Middle frontal gyrus (tissue), 1 donor: Measurements from ENCODE around the gene RIMS1.
A peak's percentile ranks its signal among the peaks of the same experiment; 100 is the strongest.

Experiments
- DNase-seq: peaks from one replicate; pipeline ENCODE4 v3.0.0-alpha.2; 2015; ENCODE audit warnings: low spot score; ENCODE audit errors: extremely low spot score

Gene RIMS1, protein sequence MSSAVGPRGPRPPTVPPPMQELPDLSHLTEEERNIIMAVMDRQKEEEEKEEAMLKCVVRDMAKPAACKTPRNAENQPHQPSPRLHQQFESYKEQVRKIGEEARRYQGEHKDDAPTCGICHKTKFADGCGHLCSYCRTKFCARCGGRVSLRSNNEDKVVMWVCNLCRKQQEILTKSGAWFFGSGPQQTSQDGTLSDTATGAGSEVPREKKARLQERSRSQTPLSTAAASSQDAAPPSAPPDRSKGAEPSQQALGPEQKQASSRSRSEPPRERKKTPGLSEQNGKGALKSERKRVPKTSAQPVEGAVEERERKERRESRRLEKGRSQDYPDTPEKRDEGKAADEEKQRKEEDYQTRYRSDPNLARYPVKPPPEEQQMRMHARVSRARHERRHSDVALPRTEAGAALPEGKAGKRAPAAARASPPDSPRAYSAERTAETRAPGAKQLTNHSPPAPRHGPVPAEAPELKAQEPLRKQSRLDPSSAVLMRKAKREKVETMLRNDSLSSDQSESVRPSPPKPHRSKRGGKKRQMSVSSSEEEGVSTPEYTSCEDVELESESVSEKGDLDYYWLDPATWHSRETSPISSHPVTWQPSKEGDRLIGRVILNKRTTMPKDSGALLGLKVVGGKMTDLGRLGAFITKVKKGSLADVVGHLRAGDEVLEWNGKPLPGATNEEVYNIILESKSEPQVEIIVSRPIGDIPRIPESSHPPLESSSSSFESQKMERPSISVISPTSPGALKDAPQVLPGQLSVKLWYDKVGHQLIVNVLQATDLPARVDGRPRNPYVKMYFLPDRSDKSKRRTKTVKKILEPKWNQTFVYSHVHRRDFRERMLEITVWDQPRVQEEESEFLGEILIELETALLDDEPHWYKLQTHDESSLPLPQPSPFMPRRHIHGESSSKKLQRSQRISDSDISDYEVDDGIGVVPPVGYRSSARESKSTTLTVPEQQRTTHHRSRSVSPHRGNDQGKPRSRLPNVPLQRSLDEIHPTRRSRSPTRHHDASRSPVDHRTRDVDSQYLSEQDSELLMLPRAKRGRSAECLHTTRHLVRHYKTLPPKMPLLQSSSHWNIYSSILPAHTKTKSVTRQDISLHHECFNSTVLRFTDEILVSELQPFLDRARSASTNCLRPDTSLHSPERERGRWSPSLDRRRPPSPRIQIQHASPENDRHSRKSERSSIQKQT (N-terminal part only)

DNA sequence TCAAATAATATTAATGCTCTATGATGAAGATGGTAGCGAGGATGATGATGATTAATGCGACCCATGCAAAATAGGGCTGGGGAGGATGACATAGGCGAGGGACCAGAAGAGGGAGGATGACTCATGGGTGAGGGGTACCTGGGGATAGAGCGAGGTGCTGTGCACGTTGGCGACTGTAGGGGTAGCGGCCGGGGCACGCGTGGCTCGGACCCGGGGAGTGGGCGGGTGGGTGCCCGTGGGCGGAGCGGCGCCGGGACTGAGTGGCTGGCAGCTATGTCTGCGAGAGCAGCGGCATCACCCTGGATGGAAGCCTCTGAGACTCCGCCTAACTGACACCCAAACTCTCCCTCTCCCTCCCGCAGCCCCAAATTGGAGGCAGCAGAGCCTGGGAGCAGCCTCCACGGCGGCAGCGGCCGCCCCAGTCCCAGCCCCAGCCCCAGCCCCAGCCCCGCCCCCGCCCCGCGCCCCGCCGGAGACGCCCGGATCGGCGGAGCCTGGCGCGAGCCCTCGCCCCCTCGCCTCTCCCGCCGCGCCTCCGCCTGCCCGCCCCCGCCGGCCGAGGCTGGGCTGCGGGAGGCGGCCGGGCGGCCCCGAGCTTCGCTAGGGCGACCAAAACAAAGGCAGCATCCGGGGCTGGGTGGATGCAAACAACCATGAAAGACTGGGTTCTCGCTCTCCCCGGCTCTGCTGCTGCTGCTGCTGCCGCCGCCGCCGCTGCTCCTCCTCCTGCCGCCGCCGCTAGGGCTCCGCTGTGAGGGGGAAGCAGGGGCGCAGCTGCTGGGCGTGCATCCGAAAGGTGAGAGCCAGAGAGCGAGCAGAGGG, at the start of gene RIMS1:
TSS of gene RIMS1 (plus strand) at position 367 of the 822 bp plus-strand sequence. CDS start 474 bp downstream, outside the sequence.
- no peak for DNase-seq

GRCh38 chr6:71851214-71851613, 35.1 kb upstream of the RIMS1 start:
- DNase-seq = no peak

- no peak for DNase-seq
These were observed 33.4 kb upstream of the RIMS1 start for GRCh38 chr6:71852948-71853347.

DNA sequence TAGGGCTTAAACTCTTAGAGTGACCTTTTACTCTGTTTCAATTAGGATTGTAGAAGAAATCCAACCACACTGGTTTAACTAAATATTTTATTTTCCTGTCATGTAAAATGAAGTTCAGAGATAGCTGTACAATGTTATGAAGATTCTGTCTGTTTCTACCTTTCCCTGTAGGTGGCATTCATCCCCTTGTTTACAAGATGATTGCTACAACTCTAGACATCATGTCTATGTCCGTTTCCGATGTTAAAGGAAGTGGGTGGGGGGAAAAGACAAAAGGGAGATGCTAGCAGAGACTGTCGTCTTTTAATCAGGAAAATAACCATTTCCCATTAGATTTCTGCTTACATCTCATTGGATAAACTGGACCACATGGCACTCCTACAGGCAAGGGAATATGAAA, 30.9 kb upstream of the RIMS1 start:
- DNase-seq = no peak

DNA sequence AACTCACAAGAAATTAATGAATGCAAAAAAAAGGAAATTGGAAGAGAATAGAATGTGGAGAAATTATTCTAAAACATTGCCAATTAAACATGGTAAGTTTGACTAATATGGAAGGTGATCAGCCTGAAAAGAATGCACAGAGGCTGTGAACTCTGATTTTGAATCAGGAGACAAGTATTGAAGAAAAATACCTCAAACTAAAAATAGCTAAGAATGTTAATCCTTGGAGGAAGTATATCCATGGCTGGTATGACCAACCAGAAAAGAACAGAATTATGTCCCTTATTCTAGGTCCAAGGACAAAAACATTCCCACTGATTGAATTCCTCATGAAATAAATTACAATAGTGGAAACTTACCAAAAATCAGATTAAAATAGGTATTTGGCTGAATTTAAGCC, 7.3 kb upstream of the RIMS1 start:
- DNase-seq = no peak

DNA sequence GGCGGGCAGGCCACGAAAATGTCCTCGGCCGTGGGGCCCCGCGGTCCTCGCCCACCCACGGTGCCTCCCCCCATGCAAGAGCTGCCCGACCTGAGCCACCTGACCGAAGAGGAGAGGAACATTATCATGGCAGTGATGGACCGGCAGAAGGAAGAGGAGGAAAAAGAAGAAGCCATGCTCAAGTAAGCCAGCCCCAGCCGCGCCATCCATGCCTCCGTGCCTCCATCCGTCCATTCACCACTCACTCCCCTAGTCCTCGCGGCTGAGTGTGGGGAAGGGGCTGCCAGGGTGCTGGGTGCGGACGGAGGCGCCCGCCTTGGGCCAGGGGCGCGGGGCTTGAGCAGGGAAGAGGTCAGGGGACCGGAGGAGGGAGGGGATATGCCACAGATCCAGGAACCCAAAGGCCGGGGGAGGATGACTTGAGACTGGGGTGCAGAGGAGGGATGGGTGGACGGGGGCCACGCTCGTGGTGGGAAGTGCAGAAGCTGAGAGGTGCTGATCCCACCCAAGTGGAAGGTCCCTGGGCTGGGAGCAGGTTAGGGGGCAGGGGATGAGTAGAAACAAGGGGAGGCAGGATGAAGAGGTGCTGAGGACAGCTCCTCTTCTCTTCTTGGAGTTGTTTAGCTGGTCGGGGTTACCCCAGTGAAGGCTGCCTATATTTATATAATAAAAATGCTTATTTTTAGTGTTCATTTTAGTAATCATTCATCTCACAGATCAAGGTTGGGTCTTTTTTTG, 825 bp downstream of the RIMS1 start:
- no peak for DNase-seq

GRCh38 chr6:71887744-71888230, 1.4 kb downstream of the RIMS1 start:
- DNase-seq = no peak

- no peak for DNase-seq
These were observed 2.5 kb downstream of the RIMS1 start for GRCh38 chr6:71888756-71889340.

GRCh38 chr6:71889366-71889765, 3.0 kb downstream of the RIMS1 start:
- no peak for DNase-seq

DNA sequence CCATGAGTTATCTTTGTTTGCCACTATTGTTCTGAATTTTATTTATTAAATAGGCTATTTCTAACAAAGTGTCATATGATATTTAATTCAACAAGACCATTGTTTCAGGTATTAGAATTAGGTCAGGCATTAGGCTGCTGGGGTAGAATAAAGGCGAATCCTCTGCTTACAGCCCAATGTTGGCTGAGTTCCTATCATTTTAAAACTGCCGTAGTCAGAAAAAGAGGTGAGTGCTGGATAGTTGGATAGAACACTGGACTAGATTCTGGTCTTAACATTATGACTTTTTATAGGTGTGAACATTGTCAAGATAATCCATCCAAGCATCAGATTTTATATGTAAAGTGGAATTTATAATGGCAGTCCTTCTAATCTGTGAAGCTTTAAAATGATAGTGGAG, 6.3 kb downstream of the RIMS1 start:
- DNase-seq = no peak

- no peak for DNase-seq
These were observed 14.3 kb downstream of the RIMS1 start for GRCh38 chr6:71900642-71901041.

DNA sequence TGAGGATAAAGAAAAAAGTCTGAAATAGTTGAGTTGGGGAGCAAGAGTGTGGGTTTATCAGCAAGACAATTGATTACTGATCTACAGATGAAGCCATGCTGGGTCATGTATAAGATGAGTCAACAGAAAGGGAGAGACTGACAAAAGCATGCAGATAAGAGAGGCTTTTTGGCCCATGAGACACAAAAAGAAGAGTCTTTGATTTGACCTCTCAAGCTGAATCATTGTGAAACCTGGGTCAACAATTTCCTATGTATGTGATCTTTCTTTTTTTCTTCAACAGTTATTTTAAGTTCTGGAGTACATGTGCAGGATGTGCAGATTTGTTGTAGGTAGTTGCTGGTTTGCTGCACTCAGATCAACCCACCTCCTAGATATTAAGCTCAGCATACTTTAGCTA, 15.9 kb downstream of the RIMS1 start:
- DNase-seq = no peak

- DNase-seq = no peak
These were observed 20.5 kb downstream of the RIMS1 start for GRCh38 chr6:71906813-71907212.

GRCh38 chr6:71908162-71908765, 21.9 kb downstream of the RIMS1 start:
- no peak for DNase-seq

DNA sequence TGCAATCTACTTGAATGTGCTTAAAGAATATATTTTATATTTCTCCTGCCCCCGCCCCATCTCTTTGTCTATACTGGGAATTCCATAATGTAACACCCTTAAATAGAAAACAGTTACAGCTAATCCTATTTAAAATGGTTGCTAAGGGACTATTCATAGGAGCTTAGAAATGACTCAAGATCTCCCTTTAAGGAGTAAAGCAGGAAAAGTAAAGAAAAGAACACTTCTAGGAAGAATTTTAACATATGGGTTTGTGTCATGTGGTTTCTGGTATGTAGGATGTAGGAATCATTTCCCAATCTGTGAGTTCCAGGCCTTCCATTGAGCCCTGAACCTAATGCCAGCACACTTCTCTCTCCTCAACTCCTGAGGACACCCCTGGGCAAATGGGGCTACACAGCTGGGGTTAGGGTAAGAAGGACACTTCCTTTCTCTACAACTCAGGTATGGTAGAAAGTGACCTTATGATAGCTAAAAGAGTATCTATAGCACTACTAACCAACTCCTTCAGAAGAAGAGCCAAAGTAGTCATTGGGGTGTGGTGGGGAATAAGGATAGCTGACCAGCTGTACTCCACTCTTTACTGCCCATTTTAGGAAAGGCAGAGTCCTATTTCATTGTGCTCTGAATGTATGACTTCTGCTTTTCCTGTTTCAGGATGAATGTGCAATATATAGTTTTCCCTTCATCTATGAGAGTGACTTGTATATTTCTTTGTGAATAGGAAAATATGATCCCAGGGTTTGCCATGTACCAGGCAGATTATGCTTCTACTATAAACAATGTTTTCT, 27.3 kb downstream of the RIMS1 start:
- DNase-seq = no peak

DNA sequence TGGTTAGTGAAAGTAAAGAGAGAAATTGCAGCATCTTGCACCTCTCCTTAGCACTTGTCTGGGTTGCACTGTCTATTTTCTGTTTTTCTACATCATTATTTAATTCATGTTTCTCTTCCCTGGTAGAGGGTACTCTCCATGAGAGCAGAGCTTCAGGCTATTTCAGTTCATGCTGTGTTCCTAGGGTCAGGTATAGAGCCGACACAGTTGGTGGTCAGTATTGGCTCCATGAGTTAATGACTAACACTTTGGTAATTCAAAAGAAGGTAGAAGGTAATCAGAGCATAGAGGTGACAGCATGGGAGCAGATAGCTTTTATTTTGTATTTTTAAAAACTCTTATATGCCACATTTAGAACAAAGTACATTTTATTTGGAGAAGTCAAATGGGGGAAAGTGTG, 42.7 kb downstream of the RIMS1 start:
- DNase-seq = no peak

GRCh38 chr6:71933881-71934280, 47.5 kb downstream of the RIMS1 start:
- no peak for DNase-seq

- DNase-seq = peak; percentile 29
These were observed 79.1 kb downstream of the RIMS1 start for GRCh38 chr6:71965404-71965803.
